ENCODE measurements around the gene ARL15. TPM values are rescaled to one million over a fixed set of nuclear protein-coding genes. Genes with fewer than 3 reads are reported as not detected.

Gene ARL15
- total and polyA plus RNA-seq, 9 of the 15 experiments (the other 6 are each of a cell fraction or from before 2014, with no cell fraction given), result 18.5 to 80.4 (median 57.0) TPM

DNA sequence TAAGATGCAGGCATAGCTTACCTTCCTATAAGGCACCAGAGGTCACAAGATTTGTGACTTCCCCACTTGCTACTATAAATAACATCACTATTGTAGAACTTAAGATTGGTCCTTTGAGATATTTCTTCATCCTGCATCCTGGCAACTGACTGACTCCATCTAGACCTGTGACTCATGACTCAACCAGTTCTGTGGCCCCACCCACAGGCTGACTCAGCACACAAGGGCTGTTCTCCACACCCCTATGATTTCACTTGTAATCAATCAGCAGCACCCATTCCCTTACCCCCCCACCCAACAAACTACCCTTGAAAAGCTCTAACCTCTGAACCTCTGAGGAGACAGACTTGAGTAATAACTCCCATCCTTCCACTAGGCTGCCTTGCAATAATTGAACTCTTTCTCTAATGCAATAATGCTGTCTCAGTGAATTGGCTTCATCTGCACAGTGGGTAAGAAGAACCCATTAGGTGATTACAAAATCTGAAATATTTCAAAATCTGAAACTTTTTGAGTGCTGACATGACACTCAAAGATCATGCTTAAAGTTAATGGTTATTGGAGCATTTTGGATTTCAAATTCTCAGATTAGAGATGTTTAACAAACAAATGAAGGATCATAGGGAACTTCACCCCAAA, 296.7 kb downstream of the ARL15 start (continued):
- TF ChIP-seq JUN (IDR thresholded peaks at IDR 0.05; ENCODE audit: borderline replicate concordance, low read depth, low read length) (peak; percentile 66; the same call in 1 of the 2 replicates), JUN (CRISPR knock-in tag; IDR thresholded peaks at IDR 0.05; ENCODE audit: borderline replicate concordance) (no peak), ZC3H4 (CRISPR knock-in tag; IDR thresholded peaks at IDR 0.05; ENCODE audit: borderline replicate concordance) (no peak), SP1 (CRISPR knock-in tag; IDR thresholded peaks at IDR 0.05) (no peak), EP300 (IDR thresholded peaks at IDR 0.05; ENCODE audit: low read length) (0 out of 2 replicates have a peak, but pooled peaks have one; percentile 6), MEF2D (tag; conservative IDR thresholded peaks at IDR 0.05; ENCODE audit: low read depth) (0 out of 2 replicates have a peak, but pooled peaks have one; percentile 21), ZNF134 (CRISPR knock-in tag; conservative IDR thresholded peaks at IDR 0.05) (no peak), ZNF316 (IDR thresholded peaks at IDR 0.05) (peak; percentile 97), TRIM28 (IDR thresholded peaks at IDR 0.05) (peak; percentile 62; the same call in 1 of the 2 replicates), SPI1 (IDR thresholded peaks at IDR 0.05; ENCODE audit: borderline replicate concordance, low read depth, low read length) (no peak), ZNF584 (CRISPR knock-in tag; IDR thresholded peaks at IDR 0.05; ENCODE audit: low read depth) (no peak), KDM1A (IDR thresholded peaks at IDR 0.05) (peak; percentile 55 to 59; a peak in 3 of 4 replicates), KDM2B (CRISPR knock-in tag; IDR thresholded peaks at IDR 0.05) (no peak), SP2 (IDR thresholded peaks at IDR 0.05; ENCODE audit: extremely low read depth, low read depth, low read length, poor library complexity, severe bottlenecking) (no peak), RFX1 (IDR thresholded peaks at IDR 0.05) (peak; percentile 52; the same call in 1 of the 2 replicates), BACH1 (tag; IDR thresholded peaks at IDR 0.05) (peak; percentile 39; the same call in 1 of the 2 replicates), RUNX1 (IDR thresholded peaks at IDR 0.05; ENCODE audit: low read depth) (no peak), RCOR1 (IDR thresholded peaks at IDR 0.05; ENCODE audit: borderline replicate concordance in 1 of 2, low read depth in 2 of 2, low read length in 2 of 2) (peak in 1 of 2 experiments; percentile 80; a peak in 2 of 4 replicates), CTBP1 (IDR thresholded peaks at IDR 0.05; ENCODE audit: borderline replicate concordance) (peak; percentile 63; the same call in 1 of the 2 replicates), NR2C1 (IDR thresholded peaks at IDR 0.05) (no peak), NR2C1 (tag; IDR thresholded peaks at IDR 0.05) (peak; percentile 46), ZC3H8 (IDR thresholded peaks at IDR 0.05) (no peak), TRIM24 (IDR thresholded peaks at IDR 0.05) (peak; percentile 20 to 79; a peak in 3 of 4 replicates), CBX5 (IDR thresholded peaks at IDR 0.05; ENCODE audit: borderline replicate concordance, low read depth) (peak; percentile 83), CEBPG (CRISPR knock-in tag; IDR thresholded peaks at IDR 0.05) (no peak), CEBPG (tag; conservative IDR thresholded peaks at IDR 0.05 in 1 of 2, IDR thresholded peaks at IDR 0.05 in 1 of 2) (peak in 1 of 2 experiments; percentile 63; a peak in 2 of 4 replicates), CXXC5 (CRISPR knock-in tag; IDR thresholded peaks at IDR 0.05) (no peak), MEIS2 (IDR thresholded peaks at IDR 0.05; ENCODE audit: partially characterized antibody) (peak; percentile 69), MAFG (tag; conservative IDR thresholded peaks at IDR 0.05) (peak; percentile 80), MAFF (IDR thresholded peaks at IDR 0.05; ENCODE audit: low read length) (peak; percentile 73; the same call in 1 of the 2 replicates), NFE2 (IDR thresholded peaks at IDR 0.05; ENCODE audit: low read depth) (peak; percentile 73), ZNF146 (CRISPR knock-in tag; IDR thresholded peaks at IDR 0.05; ENCODE audit: unreplicated experiment) (no peak)
- TF ChIP-seq, protein P1, sequence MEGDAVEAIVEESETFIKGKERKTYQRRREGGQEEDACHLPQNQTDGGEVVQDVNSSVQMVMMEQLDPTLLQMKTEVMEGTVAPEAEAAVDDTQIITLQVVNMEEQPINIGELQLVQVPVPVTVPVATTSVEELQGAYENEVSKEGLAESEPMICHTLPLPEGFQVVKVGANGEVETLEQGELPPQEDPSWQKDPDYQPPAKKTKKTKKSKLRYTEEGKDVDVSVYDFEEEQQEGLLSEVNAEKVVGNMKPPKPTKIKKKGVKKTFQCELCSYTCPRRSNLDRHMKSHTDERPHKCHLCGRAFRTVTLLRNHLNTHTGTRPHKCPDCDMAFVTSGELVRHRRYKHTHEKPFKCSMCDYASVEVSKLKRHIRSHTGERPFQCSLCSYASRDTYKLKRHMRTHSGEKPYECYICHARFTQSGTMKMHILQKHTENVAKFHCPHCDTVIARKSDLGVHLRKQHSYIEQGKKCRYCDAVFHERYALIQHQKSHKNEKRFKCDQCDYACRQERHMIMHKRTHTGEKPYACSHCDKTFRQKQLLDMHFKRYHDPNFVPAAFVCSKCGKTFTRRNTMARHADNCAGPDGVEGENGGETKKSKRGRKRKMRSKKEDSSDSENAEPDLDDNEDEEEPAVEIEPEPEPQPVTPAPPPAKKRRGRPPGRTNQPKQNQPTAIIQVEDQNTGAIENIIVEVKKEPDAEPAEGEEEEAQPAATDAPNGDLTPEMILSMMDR (IDR thresholded peaks at IDR 0.05 in 2 of 3, conservative IDR thresholded peaks at IDR 0.05 in 1 of 3; ENCODE audit: insufficient read depth in 2 of 3, low read depth in 1 of 3, low read length in 3 of 3), result no peak

All from K562 (cell line).